Stimulated activated naive CD8-positive, alpha-beta T cell treated with anti-CD3 and anti-CD28 coated beads, Interleukin-15, amount 100 ng/mL, for 72 hours (primary cell): ENCODE data around the gene NEFH.

ENCODE experiments used
- ATAC-seq: fragments of 150-1000 bp; cut with Tn5 transposase; 2 replicates; pipeline ENCODE4 v1.10.0; 2021; ENCODE audit warnings: mild to moderate bottlenecking, moderate library complexity
- DNase-seq, 2 donors: peaks; one replicate each; pipeline ENCODE4 v3.0.0; 2021 to 2022
- H3K27ac Mint-ChIP-seq, 2 donors: one replicate each; pipeline ENCODE4 v1.8.0; 2022; ENCODE audit warnings: mild to moderate bottlenecking in 2 of 2, mixed read lengths in 2 of 2, moderate library complexity in 2 of 2
- H3K27me3 Mint-ChIP-seq: one replicate; pipeline ENCODE4 v1.8.0; 2022; ENCODE audit warnings: mixed read lengths
- H3K4me1 Mint-ChIP-seq: one replicate; pipeline ENCODE4 v1.8.0; 2022; ENCODE audit warnings: mild to moderate bottlenecking, mixed read lengths
- H3K4me3 Mint-ChIP-seq, 2 donors: one replicate each; pipeline ENCODE4 v1.8.0; 2022; ENCODE audit warnings: mild to moderate bottlenecking in 2 of 2, mixed read lengths in 2 of 2, moderate library complexity in 1 of 2
- H3K9me3 Mint-ChIP-seq, 2 donors: one replicate each; pipeline ENCODE4 v1.8.0; 2022; ENCODE audit warnings: mixed read lengths in 2 of 2

The NEFH gene

DNA sequence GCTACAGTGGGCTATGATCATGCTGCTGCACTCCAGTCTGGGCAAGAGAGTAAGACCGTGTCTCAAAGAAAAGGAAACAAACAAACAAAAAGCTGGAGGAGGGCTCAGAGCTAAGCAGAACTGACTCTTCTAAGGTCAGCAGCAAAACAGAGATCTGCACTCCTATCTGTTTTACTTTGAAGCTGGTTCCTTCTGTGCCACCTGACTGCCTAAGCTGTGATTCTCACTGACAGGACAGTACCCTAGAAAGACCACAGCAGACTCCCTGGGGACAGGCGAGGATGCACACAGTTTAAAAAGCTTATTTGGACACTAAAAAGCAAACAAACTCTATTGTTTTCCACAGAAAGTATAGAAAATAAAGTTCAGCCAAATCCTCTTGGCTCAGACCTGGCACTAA, 30.5 kb downstream of the NEFH start:
- H3K27me3 Mint-ChIP-seq = no peaks in the 10 kb centered on the region
- H3K27ac Mint-ChIP-seq = peak overlapping the region in 1 of 2 donors; percentile 59
- H3K4me3 Mint-ChIP-seq = no peak overlapping the region
- DNase-seq (no peak), ATAC-seq (no peak)
- H3K9me3 Mint-ChIP-seq = no peaks in the 10 kb centered on the region
- H3K4me1 Mint-ChIP-seq = peaks cover 16% of the 10 kb centered on the region

DNA sequence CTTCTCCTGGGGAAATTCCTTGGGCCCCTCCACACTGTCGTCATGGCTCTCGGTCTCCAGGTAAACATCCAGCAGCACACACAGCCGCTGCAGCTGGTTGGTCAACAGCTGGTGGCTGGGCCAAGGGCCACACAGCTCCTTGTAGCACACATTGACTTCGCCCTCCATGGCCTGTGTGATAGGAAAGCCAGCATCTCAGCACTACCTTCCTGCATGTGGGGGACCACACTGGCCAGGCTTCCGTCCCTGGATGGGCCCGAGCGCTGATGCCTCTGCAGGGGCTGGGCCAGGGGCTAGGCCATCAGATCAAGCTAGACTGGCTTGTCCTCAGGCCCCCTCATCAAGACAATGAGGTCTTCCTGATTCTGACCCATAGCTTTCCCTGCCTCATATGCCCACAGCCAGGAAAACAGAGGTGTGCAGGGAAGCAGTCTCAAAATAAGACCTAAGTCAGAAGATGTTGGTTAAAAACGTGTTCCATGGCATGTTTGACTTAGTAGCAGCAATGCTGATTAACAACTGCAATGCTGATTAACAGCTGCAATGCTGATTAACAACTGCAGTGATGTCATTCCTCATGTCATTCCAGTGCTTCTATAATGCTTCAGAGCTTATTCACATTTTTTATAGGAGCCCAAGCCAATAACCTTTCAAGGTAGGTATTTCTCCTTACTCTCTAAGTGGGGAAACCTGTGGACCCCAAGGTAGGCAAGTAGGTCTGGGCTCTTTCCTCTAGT, 31.3 kb downstream of the NEFH start:
- DNase-seq (no peak), ATAC-seq (no peak)
- Mint-ChIP-seq H3K9me3 (no peaks in the 10 kb centered on the region), H3K27ac (no peak overlapping the region), H3K4me1 (peaks cover 16% of the 10 kb centered on the region), H3K4me3 (no peak overlapping the region), H3K27me3 (no peaks in the 10 kb centered on the region)

DNA sequence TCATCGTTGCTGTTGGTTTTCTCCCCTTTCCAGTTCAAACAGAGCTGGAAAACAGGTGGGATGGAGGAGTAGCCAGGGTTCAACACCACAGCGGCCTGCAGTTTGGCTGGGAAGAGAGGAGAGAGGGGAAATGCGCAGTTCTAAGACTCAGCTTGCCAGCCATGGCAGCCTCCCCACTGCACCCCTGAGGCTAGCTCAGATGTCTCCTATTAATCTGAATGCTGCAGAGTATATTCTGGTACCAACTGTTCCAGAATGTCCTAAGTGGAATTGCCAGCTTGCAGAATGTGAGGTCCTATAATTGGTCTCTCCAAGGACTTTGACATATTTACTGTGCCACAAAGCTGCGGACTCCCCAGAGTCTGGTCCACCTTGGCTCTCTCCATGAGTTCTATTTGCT, 32.0 kb downstream of the NEFH start:
- peak overlapping the region in 1 of 2 donors; percentile 74 for H3K27ac Mint-ChIP-seq
- H3K27me3 Mint-ChIP-seq = no peaks in the 10 kb centered on the region
- no peak overlapping the region for H3K4me3 Mint-ChIP-seq
- no peak for ATAC-seq
- peaks cover 16% of the 10 kb centered on the region for H3K4me1 Mint-ChIP-seq
- no peaks in the 10 kb centered on the region for H3K9me3 Mint-ChIP-seq
- no peak for DNase-seq

DNA sequence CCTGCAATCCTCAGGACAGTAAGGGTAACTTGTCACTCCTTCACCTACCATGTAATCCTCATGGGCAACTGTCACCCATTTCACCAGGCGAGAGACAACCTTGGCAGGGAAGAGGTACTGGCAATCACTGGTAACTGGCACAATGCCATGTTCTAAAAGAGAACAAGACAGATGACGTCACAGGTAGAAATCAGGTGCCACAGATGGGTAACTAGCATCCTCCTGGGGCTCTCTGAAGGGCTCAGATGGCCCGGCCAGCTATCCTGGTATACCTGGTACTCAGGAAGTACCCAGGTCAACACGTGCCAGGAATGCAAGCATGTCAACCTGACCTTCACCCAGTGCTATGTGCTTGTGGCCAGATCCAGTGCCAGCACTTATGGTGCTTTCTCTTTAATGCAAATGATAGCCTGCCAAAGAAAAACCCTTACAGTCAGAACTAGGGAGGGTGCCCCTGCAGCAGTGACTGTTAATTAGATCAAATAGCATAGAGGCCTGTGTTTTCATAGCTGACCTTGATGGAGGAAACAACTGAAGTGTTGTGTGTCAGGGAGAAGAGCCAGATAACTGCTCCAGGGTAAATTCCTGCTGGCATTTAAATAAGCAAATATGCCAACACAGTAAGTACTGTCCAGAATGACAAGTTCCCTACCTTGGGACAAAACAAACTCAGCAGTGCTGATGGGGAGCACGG, 37.3 kb downstream of the NEFH start:
- no peak for ATAC-seq
- Mint-ChIP-seq H3K27me3 (no peaks in the 10 kb centered on the region), H3K9me3 (no peaks in the 10 kb centered on the region), H3K27ac (no peak overlapping the region), H3K4me3 (no peak overlapping the region), H3K4me1 (no peaks in the 10 kb centered on the region)
- no peak for DNase-seq

DNA sequence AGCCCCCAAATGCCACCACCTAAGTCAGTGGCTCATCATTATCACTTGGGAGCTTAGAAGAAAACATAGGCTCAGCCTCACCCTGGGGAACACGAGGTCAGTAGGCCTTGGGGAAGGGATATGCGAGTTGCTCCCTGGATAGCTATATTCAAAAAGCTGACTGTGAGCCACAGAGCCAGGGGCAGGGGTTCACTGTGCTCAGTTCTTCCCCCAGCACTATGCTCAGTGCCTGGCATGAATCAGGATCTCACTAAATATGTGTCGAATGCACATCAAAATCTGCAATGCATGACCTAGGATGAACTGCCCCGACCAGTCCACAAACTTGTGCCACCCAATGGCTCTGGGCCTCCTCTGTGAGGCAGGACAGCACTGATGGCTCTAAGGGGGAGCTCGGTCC, 38.4 kb downstream of the NEFH start:
- H3K27me3 Mint-ChIP-seq = no peaks in the 10 kb centered on the region
- H3K9me3 Mint-ChIP-seq = no peaks in the 10 kb centered on the region
- ATAC-seq (no peak), DNase-seq (no peak)
- no peak overlapping the region for H3K4me3 Mint-ChIP-seq
- H3K27ac Mint-ChIP-seq = no peak overlapping the region
- H3K4me1 Mint-ChIP-seq = no peaks in the 10 kb centered on the region

DNA sequence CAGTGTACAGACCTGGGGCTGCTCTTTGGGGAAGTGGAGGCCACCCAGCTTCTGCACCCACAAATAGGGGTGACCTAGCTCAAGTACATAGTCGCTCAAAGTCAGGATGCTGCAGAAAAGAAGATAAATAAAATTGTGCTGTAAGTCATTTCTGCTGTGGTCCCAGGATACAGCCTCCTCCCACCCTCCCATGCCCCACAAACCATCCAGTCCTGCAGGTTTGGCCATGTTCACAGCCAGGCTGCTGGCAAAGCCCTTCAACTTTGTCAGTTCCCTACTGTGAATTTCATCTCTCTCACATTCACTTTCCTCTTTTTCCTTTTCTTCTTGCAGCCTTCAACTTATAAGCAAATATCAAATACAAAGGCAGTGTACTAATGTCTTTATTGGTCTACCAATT, 40.0 kb downstream of the NEFH start:
- no peak overlapping the region for H3K4me3 Mint-ChIP-seq
- DNase-seq (no peak), ATAC-seq (no peak)
- no peaks in the 10 kb centered on the region for H3K9me3 Mint-ChIP-seq
- peak overlapping the region in 1 of 2 donors; percentile 59 for H3K27ac Mint-ChIP-seq
- no peaks in the 10 kb centered on the region for H3K4me1 Mint-ChIP-seq
- H3K27me3 Mint-ChIP-seq = no peaks in the 10 kb centered on the region

DNA sequence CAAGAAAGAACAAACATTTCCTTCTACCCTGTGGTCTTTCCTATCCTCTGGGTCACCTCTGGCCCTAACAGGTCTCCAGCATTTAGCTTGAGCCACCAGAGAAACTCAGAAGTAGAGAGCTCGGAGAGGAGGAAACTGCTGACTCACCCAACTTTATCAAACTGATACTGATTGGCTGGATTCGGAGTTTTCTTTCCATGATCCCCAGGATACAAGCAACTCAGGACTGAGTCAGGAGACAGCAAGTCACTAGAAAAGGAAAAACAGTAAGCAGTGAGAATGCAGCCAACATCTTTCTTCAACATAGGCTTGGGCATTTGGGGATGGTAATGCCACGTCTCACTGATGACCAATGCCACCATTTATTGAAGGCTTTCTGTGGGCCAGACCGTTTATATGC, 40.8 kb downstream of the NEFH start:
- no peaks in the 10 kb centered on the region for H3K9me3 Mint-ChIP-seq
- ATAC-seq = no peak
- no peaks in the 10 kb centered on the region for H3K27me3 Mint-ChIP-seq
- H3K4me3 Mint-ChIP-seq = no peak overlapping the region
- no peak for DNase-seq
- no peaks in the 10 kb centered on the region for H3K4me1 Mint-ChIP-seq
- peak overlapping the region in 1 of 2 donors; percentile 81 for H3K27ac Mint-ChIP-seq

DNA sequence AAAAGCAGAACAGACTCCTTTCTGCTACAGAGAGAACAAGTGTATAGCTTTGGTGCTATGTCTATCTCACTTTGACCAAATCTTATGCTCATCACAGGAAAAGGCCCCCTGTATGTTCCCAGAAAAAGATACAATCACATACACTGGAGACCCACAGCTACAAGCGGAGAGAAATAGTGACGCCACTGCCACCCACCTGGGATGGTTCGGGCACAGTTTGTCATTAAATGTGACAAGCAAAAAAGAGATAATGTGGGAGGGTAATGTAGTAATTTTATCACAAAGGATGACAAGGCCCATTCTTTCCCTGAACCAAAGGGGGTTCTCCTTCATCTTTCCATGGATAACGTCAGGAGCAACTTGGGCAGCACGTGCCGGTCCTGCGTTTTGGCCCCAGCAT, 41.5 kb downstream of the NEFH start:
- ATAC-seq (no peak), DNase-seq (no peak)
- H3K4me1 Mint-ChIP-seq = no peaks in the 10 kb centered on the region
- H3K27me3 Mint-ChIP-seq = no peaks in the 10 kb centered on the region
- no peak overlapping the region for H3K27ac Mint-ChIP-seq
- H3K9me3 Mint-ChIP-seq = no peaks in the 10 kb centered on the region
- H3K4me3 Mint-ChIP-seq = no peak overlapping the region

DNA sequence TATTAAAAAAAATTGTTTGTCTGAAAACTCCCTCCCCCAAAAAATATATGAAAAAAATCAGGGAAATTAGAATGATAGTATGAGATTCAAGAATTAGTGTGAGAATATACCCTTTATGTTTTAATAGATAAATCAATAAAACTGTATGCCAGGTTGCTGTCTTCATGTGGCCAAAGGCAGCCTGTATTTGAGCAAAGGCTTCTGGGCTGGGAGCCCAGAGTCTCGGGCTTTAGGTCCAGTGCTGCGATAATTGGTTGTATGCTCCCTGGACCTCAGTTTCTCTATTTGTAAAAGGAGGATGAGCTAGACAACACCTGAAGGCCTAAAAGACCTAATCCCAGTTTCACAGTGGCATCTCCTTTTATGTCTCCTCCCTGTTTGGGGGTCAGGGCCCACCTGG, 43.7 kb downstream of the NEFH start:
- no peaks in the 10 kb centered on the region for H3K9me3 Mint-ChIP-seq
- DNase-seq (no peak), ATAC-seq (no peak)
- no peaks in the 10 kb centered on the region for H3K27me3 Mint-ChIP-seq
- H3K4me3 Mint-ChIP-seq = no peak overlapping the region
- H3K27ac Mint-ChIP-seq = peak overlapping the region in 1 of 2 donors; percentile 55
- no peaks in the 10 kb centered on the region for H3K4me1 Mint-ChIP-seq

DNA sequence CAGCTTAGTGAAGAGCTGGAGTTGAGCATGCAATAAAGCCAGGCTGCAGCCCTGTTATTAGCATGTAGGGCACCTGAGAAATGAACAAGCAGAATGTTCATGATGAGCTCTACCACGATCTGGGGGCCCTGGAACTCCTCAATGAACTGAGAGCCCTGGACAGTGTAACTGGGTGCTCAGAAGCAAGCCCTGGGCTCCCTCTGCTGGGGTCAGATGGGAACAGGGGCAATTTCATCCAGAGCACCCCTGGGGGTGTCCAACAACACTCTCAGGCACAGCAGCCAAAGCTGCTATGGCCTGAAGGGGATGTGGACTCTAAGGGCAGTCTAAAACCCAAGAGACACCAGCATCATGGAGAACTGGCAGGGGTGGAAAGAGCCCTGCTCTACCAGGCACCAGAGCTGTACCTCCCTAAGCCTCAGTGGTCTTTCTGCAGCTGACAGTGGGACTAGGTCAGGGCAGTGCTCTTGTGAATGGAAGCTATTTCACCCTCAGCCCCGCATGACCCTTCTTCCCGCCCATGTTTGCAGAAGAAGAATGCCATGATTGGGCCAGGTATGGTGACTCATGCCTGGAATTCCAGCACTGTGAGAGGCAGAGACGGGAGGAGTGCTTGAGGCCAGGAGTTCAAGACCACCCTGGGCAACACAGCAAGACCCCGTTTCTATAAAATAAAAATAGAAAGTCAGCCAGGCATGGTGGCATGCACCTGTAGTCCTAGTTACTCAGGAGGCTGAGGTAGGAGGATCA, 44.6 kb downstream of the NEFH start:
- no peaks in the 10 kb centered on the region for H3K9me3 Mint-ChIP-seq
- H3K4me1 Mint-ChIP-seq = no peaks in the 10 kb centered on the region
- ATAC-seq = peak; percentile 65
- H3K27me3 Mint-ChIP-seq = no peaks in the 10 kb centered on the region
- no peak overlapping the region for H3K4me3 Mint-ChIP-seq
- peak in 1 of 2 donors; percentile 4 for DNase-seq
- no peak overlapping the region for H3K27ac Mint-ChIP-seq

DNA sequence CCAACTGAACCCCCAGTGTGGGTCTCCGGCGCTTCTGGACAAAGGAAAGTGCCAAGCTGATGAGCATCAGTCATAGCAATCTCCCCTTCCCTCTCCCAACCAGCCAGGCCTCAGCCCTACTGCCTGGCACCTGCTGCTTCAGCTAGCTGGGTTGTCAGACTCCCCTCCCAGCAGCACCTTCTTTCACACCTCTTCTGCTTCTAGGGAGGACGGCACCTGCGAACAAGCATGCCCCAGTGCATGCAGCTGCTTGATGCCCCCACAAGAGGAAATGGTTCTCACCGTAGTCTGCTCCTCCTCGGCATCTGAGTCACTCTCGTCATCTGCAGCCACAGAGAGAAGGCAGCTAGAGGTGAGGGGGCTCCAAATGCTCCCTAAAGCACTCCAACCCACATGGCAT, 48.1 kb downstream of the NEFH start:
- DNase-seq (no peak), ATAC-seq (no peak)
- H3K27ac Mint-ChIP-seq = peak overlapping the region in 1 of 2 donors; percentile 34
- no peaks in the 10 kb centered on the region for H3K9me3 Mint-ChIP-seq
- H3K4me1 Mint-ChIP-seq = no peaks in the 10 kb centered on the region
- no peaks in the 10 kb centered on the region for H3K27me3 Mint-ChIP-seq
- no peak overlapping the region for H3K4me3 Mint-ChIP-seq

DNA sequence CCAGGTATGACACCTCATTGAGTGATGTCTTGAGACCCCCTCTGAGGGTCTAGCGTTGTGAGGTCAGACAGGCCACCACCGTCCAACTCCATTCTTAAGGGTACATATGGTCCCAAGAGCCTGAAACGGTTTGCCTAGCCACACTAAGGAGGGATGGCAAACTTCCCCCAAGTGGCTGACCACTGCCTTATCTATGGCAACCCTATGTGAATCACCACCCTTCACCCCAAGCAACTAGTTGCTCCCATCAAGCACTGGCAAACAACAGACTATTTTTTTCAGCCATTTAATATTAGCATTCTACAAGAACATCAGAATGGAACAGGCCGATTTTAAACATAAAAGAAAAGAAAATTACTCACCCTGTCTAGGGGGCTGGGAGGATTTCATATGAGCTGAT, 50.7 kb downstream of the NEFH start:
- Mint-ChIP-seq H3K4me3 (no peak overlapping the region), H3K27ac (peak overlapping the region in 1 of 2 donors; percentile 28), H3K4me1 (no peaks in the 10 kb centered on the region), H3K27me3 (no peaks in the 10 kb centered on the region), H3K9me3 (no peaks in the 10 kb centered on the region)
- DNase-seq (no peak), ATAC-seq (no peak)

DNA sequence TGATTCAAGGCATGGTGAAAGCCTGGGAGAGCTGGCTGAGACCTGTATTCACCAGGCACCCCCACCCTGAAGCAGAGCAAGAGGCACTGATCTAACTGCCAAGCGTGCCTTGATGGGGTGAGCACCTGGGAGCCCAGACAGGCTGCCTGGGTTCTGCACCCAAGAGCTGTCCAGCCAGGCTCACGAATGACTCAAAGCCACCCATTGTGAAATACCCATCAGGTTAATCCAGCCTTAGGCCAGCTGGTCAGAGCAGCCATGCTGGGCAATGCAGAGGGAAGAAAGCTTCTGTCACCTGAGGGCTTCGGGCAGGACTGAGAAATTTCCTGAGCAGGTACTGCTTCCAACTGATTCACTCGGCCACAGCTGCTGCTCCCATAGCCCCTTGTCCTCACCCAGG, 51.4 kb downstream of the NEFH start:
- H3K9me3 Mint-ChIP-seq = no peaks in the 10 kb centered on the region
- ATAC-seq (no peak), DNase-seq (no peak)
- H3K27ac Mint-ChIP-seq = no peak overlapping the region
- H3K27me3 Mint-ChIP-seq = no peaks in the 10 kb centered on the region
- H3K4me3 Mint-ChIP-seq = no peak overlapping the region
- no peaks in the 10 kb centered on the region for H3K4me1 Mint-ChIP-seq

DNA sequence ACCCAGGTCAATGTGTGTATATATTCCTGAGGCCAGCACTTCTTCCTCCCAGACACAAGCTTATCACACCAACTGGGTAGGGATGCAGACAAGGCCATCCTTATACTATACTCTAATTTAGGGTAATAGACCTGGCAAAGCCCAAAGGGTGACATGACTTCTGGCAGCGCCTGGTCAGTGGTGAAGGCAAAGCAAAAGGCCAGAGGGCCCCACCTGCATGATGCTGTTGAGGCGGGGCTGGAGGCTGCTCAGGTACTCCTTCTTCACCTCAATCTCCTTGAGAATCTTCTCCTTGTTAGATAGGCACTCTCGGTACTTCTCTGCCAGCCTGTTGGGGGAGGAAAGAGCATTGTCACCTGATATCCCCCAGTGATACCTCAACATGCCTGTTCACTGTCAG, 56.4 kb downstream of the NEFH start:
- no peak for ATAC-seq
- no peaks in the 10 kb centered on the region for H3K9me3 Mint-ChIP-seq
- H3K27ac Mint-ChIP-seq = no peak overlapping the region
- DNase-seq = no peak
- no peak overlapping the region for H3K4me3 Mint-ChIP-seq
- H3K4me1 Mint-ChIP-seq = no peaks in the 10 kb centered on the region
- no peaks in the 10 kb centered on the region for H3K27me3 Mint-ChIP-seq

DNA sequence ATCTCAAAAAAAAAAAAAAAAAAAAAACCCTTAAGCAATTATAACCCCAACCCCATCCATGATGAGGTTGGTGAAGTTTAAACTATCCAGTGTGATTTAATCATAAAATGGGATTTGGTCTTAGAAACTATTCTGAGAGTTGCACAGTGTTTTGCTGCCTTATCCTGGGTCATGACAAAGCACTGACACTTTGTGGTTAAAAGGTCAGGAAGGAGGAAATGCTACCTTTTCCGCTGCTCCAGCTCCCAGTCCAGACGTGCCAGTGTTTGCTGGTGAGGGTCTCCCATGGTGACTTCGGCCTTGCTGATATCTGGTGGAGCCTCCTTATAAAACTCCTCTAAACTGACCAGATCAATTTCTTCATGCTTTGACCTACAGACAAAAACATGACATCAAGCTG, 59.1 kb downstream of the NEFH start:
- H3K27ac Mint-ChIP-seq = peak overlapping the region in 1 of 2 donors; percentile 72
- no peaks in the 10 kb centered on the region for H3K9me3 Mint-ChIP-seq
- DNase-seq = no peak
- no peak overlapping the region for H3K4me3 Mint-ChIP-seq
- H3K27me3 Mint-ChIP-seq = no peaks in the 10 kb centered on the region
- no peaks in the 10 kb centered on the region for H3K4me1 Mint-ChIP-seq
- ATAC-seq = no peak
